GM12864 (cell line): Measurements from ENCODE around the gene ANO3.
A peak's percentile ranks its signal among the peaks of the same experiment; 100 is the strongest.
"Not testable (repeated sequence)": the region's sequence is repeated elsewhere in the genome, so short reads cannot be mapped to it uniquely, and the experiment has no call there.

ENCODE experiments used
- DNase-seq: peaks from one replicate; pipeline ENCODE4 v3.0.0-alpha.2; 2011; ENCODE audit warnings: low read depth
- H3K4me3 ChIP-seq: 2 replicates; pipeline ENCODE4 v1.5.1; 2011; ENCODE audit warnings: mild to moderate bottlenecking, low read depth, low read length, control low read depth
- CTCF ChIP-seq: IDR thresholded peaks from 2 replicates; pipeline ENCODE4 v1.5.1; 2011; ENCODE audit warnings: low read depth, mild to moderate bottlenecking, moderate library complexity, low read length, control low read depth, inconsistent platforms; ENCODE audit errors: missing control alignments

ANO3 gene

DNA sequence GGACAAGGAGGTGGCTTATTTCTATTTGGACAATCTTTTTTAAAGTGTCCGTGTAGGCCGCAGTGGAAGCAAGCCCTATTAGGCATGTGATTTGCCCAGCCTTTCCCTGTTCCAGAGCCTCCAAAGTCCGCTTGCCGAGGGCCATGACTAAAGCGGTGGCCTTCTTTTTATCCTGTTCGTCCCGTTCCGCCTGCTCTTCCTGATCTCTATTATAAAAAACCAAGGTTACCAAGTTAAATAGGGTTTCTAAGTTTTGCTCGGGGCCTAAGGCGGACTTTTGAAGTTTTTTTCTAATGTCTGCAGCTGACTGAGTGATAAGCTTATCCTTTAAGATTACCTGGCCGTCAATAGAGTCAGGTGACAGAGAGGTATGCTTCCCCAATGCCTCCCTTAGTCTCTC lies 261.8 kb downstream of the ANO3 start:
- TF ChIP-seq CTCF, result no peak
- DNase-seq, result no peak
- no peak overlapping the region for H3K4me3 ChIP-seq

GRCh38 chr11:26595207-26595865 lies 263.4 kb downstream of the ANO3 start:
- H3K4me3 ChIP-seq, DNase-seq: not testable (repeated sequence)

GRCh38 chr11:26597049-26597689 lies 265.2 kb downstream of the ANO3 start:
- DNase-seq, H3K4me3 ChIP-seq: not testable (repeated sequence)

- H3K4me3 ChIP-seq, result no peak overlapping the region
- DNase-seq, result no peak
- TF ChIP-seq CTCF, result no peak
Observed at GRCh38 chr11:26597899-26598298, 266.0 kb downstream of the ANO3 start.

DNA sequence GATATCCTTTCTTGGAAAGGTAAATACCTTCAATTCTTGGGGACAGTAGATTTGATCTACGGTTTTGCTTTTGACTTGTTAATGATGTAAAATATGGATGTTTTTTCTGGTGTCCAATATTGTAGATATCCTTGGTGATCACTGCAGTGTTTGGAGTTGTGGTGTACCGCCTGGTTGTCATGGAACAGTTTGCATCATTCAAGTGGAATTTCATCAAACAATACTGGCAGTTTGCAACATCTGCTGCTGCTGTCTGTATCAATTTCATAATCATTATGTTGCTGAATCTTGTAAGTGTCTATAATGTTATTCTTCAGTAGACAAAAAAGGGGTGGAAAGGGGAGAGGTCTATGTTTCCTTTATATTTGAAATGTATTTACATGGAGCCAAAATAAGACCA lies 267.5 kb downstream of the ANO3 start:
- no peak for DNase-seq
- no peak overlapping the region for H3K4me3 ChIP-seq
- no peak for TF ChIP-seq CTCF

GRCh38 chr11:26599876-26600434 lies 268.0 kb downstream of the ANO3 start:
- DNase-seq, result no peak
- TF ChIP-seq CTCF, result no peak
- no peak overlapping the region for H3K4me3 ChIP-seq

DNA sequence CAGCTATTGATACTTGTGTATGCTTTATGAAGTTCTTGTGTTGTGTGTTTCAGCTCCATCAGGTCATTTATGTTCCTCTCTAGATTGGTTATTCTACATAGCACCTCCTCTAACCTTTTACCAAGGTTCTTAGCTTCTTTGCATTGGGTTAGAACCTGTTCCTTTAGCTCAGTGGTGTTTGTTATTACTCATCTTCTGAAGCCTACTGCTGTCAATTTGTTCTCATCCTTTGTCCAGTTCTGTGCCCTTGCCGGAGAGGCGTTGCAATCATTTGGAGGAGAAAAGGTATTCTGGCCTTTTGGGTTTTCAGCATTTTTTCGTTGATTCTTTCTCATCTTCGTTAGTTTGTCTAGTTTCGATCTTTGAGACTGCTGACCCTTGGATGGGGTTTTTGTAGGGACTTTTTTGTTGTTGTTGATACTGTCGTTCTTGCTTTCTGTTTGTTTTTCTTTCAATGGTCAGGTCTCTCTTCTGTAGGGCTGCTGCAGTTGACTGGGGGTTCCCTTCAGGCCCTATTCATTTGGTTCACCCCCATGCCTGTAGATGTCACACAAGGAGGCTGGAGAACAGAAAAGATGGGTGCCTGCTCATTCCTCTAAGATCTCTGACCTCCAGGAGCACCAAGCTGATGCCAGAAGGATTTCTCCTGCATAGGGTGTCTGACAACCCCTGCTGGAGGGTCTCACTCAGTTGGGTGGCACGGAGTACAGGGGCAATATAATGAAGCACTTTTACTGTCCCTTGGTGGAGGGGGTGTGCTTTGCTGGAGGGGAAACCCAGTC lies 276.0 kb downstream of the ANO3 start:
- no peak for TF ChIP-seq CTCF
- peak; percentile 12 for DNase-seq
- peak overlapping the region; percentile 0; the same call in 1 of the 2 replicates for H3K4me3 ChIP-seq
